ENCODE measurements around the gene RELL1.

- TF ChIP-seq CTCF (IDR thresholded peaks at IDR 0.05; ENCODE audit: poor library complexity, severe bottlenecking) (no peak), TAF1 (IDR thresholded peaks at IDR 0.05; ENCODE audit: low read depth) (no peak), REST (IDR thresholded peaks at IDR 0.05; ENCODE audit: borderline replicate concordance) (no peak), EP300 (conservative IDR thresholded peaks at IDR 0.05; ENCODE audit: poor library complexity, severe bottlenecking) (no peak), POLR2AphosphoS5 (IDR thresholded peaks at IDR 0.05) (no peak), SMC3 (conservative IDR thresholded peaks at IDR 0.05; ENCODE audit: poor library complexity) (no peak), RAD21 (conservative IDR thresholded peaks at IDR 0.05) (no peak)
Observed at GRCh38 chr4:37649268-37649667, 36.9 kb downstream of the RELL1 start.

Measured in neural cell (in vitro differentiated cells).